ENCODE measurements around the gene OTC.
A peak's percentile ranks its signal among the peaks of the same experiment; 100 is the strongest.

OTC gene

DNA sequence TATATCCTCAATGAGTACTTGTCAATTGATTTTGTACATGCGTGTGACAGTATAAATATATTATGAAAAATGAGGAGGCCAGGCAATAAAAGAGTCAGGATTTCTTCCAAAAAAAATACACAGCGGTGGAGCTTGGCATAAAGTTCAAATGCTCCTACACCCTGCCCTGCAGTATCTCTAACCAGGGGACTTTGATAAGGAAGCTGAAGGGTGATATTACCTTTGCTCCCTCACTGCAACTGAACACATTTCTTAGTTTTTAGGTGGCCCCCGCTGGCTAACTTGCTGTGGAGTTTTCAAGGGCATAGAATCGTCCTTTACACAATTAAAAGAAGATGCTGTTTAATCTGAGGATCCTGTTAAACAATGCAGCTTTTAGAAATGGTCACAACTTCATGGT is at the start of gene OTC:
TSS of gene OTC (plus strand) at position 243 of the 400 bp plus-strand sequence. CDS start at position 336, 93 bp downstream.
- DNase-seq: no peak

DNA sequence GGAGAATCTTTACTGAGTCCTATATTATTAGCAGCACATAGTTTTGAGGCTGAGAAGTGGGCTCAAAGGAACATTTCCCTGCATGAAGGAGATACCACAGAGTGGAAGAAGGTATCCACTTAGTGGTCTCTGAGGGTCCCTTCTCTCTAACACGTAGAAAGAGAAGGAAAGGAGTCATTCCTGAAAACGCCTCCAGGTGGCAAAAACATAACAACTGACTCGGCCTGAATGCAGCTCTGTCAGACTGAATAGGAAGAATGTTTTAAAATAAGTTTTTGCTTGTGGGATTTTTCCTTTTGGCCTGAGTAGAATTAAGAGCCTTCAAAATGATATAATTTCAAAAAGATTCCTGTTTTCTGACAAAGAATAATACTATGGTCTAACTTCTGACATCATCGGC is 48.4 kb upstream of the OTC start:
- DNase-seq: no peak

DNA sequence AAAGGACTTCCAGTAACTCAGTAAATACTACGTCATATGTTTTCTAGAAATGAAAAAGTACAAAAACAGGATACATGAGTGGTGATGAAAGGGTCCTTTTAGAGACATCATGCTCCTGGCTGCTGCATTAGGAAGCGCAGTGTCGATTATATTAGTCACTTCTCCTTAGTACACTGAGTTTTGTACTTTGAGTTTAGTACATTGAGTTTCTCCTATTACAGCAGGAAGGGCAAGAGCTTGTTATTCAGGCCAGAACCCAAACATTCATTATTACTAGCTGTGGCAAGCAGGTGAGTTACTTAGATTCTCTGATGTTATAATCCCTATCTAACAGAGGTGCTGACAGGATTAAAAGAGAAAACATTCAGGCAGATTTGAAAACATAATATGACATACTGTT is 46.4 kb upstream of the OTC start:
- DNase-seq: no peak

DNA sequence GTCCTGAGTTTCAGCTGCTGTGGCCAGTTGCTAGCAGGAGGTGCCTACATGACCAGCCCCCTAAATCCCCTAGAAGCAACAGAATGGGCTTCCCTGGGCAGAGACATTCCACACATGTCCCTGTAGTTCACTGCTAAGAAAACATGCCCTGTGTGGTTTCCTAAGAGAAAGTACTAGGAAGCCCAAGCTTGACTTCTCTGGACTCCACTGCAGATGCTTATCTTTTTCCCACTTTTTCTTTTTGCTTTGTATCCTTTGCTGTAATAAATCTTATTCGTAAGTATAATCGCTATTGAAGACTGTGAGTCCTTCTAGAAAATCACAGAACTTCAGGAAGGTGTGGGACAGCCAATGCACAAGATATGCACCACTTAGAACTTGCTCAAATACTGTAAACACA is 40.7 kb upstream of the OTC start:
- no peak for DNase-seq

DNA sequence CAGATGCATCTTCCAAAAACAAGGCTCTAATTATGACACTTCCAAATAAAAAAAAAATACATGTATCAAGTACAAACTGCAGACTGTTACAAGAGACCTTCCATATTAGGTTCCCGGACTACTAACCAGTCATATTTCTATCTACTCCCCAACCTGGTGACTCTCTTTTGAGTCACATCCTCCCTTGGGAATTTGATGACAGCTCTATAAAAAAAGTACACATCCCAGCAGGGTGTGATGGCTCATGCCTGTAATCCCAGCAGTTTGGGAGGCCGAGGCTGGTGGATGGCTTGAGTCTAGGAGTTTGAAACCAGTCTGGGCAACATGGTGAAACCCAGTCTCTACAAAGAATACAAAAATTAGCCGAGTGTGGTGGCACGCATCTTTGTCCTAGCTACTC is 40.0 kb upstream of the OTC start:
- DNase-seq: no peak

DNA sequence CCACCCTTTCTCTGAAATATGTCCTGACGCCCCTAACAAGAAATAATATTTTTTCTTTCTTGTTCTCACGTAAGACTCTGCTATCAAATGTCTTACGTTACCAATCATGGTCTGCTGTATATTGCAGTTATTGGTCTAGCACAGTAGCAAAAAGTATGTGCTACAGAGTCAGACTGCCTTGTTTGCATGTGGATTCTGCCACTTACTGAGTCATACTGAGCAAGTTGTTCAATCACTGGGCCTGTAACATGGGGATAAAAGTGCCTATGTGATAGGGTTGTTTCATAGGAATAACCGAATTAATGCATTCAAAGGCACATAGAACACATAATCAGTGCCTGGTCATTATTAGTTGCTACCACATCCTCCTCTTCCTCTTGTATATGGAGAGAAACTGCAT is 39.2 kb upstream of the OTC start:
- DNase-seq: no peak

DNA sequence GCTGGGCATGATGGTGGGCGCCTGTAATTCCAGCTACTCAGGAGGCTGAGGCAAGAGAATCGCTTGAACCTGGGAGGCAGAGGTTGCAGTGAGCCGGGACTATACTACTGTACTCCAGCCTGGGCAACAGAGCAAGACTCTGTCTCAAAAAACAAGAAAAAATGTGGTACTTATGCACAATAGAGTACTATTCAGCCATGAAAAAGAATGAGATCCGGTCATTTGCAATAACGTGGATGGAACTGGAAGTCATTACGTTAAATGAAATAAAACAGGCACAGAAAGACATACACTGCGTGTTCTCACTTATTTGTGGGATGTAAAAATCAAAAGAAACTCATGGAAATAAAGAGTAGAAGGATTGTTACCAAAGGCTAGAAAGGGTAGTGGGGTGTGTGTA is 37.2 kb upstream of the OTC start:
- DNase-seq: no peak

DNA sequence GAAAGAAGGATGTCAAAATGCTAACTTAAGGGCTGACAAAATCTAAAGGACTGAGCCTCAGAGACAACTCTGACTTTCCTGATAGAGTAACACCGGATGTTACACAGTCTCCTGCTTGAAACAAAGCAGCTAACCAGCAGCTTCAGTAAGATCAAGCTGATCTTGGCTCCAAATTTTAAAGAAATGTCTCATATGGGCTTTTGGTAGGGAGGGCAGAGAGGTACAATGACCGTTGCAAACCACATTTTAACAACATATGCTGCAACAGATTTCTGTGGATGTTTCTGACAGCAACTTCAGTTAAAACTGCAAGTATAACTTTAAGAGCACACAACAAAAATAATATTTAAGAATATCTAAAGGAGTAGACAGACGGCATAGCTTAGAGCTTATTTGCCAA is 34.2 kb upstream of the OTC start:
- no peak for DNase-seq

DNA sequence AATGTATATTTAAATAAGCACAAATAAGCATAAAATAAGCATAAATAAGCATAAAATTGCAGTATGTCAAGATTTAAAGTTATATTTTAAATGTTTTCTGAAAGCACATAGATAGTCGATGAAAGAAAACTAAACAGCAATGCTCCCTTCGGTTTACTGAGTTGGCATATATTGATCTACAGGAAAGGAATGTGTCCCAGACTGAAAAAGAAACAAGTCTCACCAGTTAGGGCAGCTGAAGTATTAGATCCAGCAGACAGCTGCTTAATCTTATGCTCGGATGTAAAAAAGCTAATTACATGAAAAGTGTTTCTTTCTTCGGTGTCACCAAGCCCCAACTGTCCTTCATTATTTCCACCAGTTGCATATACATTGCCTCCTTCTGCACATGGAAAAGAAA is 33.8 kb upstream of the OTC start:
- DNase-seq: no peak

DNA sequence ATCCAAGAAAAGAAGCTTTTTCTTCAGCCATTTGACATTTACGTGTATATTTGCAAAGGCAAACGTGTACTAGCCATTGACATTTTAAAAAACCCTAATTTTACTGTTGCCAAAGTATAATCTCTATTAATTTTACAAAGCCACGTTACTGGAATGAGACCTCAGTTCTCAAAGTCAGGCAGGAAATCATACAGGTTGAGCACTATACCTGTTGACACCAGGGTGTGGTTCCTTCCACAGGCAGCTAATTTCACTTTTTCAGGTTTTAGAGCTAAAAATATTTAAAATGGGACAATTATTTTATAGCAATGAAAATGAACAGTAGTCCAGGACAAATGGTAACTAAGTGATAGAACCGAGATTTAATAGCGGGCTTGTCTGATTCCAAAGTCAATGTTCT is 31.6 kb upstream of the OTC start:
- DNase-seq: no peak

DNA sequence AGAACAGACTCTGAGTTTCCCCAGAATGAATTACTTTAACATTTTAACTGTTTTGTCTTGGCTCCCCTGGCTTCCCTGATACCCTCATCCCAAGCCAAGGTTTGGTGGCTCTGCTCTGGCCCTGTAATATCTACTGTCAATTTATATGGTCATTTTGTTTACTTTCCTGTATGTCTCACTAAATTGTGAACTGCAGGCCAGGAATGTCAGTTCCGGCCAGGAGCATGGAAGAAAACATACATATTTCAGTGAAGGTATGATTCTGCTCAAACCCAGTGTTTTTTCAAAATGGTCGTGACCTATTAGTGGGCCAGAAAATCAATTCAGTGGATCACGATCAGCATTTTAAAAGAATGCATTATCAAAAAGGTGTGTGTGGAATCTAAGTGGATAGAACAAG is 26.3 kb upstream of the OTC start:
- no peak for DNase-seq

DNA sequence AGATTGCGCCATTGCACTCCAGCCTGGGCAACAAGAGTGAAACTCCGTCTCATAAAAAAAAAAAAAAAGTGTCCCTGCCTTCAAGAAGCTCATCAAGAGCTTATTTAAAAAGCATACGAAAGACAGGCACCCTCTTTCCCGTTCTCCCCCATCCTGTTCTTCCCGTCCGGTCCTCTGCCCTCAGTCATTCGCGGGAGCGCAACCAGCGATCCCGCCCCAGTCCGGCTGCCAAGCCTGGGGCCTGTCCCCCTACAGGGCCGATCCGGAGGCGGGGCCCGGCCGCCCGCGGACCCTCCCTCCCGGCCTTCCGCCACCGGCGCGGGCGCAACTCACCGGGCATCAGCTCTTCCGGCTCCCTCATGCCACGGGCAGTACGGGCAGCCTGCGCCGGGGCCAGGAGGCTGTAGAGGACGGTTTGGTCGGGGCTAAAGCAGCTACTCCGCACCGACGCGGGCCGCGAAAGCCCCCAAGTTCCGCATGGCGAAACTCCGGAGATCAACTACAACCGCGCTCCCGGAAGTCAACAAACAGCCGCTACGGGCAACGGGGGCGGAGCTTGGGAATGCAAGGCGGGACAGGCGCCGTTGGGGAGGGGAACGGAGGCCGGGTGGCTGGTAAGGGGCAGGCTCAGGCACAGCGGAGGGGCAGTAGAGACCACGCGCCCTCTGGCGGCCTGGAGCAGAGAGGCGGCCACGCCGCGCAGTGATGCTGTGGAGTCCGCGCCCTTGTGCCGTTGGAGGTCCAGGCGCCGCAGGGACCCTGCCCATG is 25.2 kb upstream of the OTC start, which contains the start of gene RPGR:
TSS of gene RPGR (minus strand) at position 503 of the 768 bp plus-strand sequence. CDS start at position 361, 142 bp downstream.
- DNase-seq: peak; percentile 72

DNA sequence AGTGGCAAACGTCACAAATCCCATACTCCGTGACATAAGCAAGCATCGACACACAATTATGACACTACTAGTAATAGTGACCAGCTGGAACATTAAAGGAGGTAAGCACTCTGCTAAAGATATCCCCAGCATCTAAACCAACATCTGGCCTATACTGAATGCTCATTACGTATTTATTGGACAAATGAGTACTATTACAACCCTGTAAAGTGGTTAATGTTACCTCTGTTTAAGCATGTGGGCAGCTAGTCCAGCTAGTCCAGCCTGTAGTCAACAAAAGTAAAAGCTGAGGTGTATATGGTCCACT is 24.7 kb upstream of the OTC start:
- no peak for DNase-seq

DNA sequence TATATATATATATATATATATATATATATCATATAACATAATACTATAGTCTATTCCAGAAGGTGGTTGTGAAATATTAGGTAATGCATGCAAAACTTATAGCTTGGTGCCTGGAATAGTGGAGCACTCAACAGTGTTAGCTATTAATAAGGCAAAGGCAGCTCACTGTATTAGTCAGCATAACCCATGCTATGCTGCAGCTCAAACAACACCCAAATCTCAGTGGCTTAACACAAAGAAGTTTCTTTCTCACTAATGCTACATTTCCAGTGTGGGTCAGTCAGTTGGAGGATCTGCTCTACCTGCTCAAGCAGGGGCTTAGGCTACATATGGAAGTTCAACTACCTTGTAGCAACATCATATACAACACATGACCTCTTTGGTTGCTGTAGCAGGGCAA is 19.9 kb upstream of the OTC start:
- DNase-seq: no peak

DNA sequence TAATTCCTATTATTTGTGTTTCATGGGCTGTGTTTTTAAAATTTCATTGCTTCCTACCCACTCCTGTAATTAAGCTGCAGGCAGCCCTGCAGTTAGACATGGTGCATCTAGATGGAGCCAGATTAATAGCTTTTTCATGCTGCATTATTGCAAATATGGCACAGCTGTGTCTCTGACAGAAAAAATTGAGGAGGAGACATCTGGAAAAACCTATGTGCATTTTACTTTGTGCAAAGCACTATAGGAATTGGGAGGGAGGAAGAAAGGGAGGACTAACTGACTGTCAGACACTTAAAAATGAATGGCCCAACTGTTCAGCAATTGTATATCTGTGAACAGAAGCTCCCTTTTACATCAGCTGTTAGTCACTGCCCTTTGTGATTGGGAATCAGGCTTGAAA is 17.0 kb upstream of the OTC start:
- DNase-seq: no peak

DNA sequence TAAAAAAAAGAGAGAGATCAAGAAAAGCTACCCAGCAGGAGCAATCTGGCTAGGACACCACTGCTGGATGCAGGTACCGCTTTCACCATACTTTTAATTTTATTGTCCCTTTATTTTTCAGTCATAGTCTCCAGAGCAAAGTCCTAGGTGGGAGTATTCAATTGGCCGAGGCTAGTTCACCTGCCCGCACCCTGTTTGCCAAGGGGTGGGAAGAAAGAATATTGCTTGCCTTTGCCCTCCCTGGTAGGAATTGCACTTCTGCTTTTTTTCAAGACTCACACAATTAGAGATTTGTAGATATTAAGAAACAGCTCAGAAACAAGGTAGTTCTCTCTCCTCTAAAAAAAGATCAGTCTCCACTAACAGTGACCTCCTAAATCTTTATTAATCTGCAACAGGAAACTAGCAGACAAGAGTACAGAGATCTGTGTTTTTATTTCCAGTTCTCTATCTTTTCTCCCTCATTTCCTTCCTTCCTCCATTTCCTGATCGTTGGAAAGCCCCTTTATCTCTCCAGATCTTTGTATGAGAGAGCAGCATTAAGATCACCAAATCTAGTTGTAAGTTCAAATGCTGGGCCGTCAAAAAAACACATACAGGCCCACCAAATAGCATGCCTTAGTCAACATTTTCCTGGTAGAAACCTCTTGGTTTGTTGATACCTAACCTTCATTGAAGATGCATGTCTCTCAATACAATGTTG is 15.7 kb upstream of the OTC start:
- no peak for DNase-seq

DNA sequence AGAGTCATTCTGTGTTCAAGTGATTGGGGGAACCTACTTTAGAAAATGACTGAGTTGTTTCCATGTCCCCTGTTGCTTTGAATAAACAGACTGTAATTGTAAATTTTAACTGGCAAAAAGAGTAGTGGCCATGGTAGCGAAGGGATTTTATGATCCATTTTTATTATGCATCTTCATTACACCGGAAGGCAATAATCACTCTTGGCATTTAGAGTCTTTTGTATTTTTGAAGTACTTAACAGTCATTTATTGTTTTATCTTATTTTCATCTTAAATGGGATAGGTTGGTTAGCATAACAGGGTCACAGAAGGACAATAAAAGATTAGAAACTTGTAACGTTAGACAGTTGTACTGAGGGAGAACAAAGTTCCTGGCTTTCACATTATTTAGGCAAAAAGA is 11.0 kb upstream of the OTC start:
- DNase-seq: no peak

DNA sequence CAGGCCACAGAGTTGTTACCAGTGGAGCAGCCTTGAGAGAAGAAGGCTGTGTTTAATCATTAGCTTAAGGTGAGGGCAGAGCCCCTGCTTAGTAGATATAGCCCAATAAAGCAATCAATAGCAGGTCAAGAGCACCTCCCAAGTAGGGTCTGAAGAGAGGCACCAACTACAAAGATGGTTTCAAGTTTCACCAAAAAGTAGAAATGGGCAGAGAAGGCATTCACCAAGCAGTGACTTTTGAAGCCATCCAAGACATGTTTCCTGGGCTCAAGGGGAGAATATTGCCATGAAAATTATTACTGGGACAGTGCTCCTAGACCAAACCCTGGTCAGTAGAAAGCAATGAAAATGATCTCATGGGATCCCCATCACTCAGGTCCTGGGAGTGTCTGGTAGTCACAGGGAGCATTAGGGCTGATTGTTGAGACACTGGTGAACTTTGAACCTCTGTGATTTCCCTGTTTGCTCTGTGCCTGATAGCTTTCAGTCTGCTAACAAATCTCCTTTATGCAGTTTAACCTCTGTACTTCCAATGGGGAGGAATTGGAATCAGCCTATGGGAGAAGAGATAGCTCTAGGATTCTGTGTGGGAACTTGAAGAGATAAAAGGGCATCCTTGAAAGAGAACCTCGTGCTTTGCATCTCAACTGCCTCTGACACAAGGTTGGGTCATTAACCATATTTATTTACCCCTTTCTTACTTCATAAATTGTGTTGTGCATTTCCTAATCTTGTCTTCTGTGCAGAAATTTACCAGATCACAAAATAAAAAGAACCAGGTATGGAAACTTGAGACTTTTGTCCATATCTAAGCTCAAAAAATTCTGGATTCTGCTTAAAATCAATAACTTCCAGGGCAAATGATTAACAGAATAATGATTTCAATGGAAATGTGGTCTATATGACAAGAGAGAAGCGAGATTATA is 9.3 kb upstream of the OTC start:
- DNase-seq: no peak

DNA sequence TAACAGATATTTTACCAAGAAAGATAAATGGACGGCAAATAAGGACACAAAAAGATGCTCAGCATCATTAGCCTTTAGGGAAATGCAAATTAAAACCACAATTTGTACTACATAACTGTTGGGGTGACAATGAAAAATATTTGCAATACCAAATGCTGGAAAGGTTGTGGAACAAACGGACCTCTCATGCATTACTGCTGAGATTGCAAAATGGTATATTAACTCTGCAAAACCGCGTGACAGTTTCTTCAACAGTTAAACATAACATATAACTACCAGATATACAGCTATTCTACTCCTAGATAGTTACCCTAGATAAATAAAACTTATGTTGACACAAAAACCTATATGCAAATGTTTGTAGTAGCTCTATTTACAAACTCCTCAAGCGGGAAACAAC is 6.3 kb upstream of the OTC start:
- no peak for DNase-seq

DNA sequence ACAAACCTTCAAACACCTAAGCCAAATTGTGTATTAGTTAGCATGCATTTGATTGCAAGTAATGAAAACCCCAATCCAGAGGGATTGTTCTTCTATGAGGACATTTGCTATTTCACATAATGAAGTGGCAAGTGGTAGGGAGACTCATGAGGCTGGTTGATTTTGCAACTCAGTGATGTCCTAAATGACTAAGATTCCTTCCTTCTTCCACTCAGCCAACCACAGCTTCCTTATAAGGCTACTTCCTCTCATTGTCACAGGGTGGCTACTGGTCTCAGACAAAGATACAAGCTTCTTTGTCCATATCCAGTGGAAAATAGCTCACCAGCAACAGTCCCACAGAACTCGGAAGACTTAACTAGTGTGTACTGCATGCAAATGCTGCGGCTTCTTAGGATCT is 5.3 kb upstream of the OTC start:
- DNase-seq: peak; percentile 1

DNA sequence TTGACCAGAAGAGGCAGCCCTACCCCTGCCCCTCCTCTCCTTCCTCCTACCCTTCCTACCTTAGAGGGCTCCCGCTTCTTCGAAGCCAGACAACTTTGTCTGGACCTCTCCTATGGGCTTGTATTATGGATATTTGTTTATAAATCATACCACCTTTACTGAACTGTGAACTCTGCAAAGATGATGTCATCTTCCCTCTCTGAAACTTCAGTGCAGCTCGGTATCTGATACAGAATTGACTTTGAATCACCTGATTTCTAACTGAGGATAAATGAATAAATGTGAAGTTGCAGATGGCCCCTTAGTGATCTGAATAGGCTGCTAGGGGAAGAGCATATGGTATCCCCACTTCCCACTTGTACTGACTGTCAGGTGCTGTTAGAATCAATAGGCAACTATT is 1.1 kb upstream of the OTC start:
- DNase-seq: no peak

DNA sequence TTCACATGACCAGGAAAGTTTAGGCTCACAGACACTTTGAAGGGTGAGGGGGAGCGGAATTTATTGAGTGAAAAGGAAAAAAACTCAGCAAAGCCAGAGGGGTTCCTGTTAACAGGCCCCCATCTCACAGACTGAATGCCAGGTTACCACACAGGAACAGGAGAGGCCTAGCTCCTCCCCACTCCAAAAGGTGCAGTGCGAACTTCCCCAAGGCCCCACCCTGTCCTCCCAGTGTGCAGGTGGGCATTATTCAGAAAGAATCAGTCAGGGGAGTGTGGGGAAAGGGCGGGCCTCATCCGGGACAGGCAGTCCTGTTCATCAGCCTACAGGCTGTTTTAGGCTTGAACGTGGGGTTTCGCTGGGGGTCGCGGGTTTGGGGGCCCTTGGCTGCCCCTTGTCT is 4.0 kb downstream of the OTC start:
- no peak for DNase-seq

DNA sequence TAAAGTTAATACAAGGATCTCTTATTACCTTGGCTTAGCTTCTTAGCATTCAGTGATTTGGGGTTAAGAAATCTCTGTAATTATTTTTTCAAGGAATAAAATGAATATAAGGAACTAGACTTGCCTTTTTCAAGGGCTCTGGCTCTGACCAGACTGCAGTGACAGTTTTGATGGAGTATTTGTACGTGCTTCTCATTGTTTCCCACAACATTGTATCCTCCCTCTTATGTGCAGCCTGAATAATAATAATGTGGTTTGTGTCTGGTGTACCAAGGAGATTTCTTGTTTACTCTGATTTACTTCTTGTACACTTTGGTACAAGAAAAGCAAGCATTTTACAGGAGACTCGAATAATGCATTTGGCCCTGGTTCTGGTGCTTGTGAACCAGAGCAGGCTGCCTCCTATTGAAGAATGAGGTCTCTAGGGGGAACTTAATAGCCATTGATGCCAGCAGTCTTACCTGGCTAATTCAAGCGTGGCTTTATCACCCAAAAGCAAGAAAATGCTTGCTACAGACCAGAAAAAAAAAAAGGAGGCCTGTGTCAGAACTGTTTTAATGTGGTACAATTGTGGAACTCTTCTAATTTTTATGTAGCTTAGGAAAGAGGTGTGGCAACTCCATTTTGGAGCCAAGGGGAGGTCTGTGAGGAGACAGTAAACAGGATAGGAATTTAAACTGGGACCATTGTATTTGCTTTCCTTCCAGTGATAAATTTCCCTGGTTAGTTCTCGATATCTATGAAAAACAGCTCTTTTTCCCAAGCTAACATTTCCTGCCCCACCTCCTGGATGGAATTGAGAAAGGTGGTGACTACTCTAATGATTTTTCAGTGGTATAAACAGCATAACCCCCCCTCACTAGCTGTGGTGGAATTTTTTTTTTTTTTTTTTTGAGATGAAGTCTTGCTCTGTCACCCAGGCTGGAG is 5.6 kb downstream of the OTC start:
- DNase-seq: no peak

Data from NK-92 treated with Interleukin-12 subunit alpha and Interleukin-12 subunit beta, amount 100 ng/mL, for 24 hours (cell line).